Brain microvascular endothelial cell (primary cell): Measurements from ENCODE around the gene S100A11.
A peak's percentile ranks its signal among the peaks of the same experiment; 100 is the strongest.
"Not testable (repeated sequence)": the region's sequence is repeated elsewhere in the genome, so short reads cannot be mapped to it uniquely, and the experiment has no call there.

Source experiments
- DNase-seq: peaks from one replicate; pipeline ENCODE4 v3.0.0-alpha.2; 2020
- H3K27ac ChIP-seq: fragments of 250-450 bp; sonication (Bioruptor Pico); 2 replicates; pipeline ENCODE4 v1.5.1; 2020; ENCODE audit warnings: mild to moderate bottlenecking, moderate library complexity
- H3K27me3 ChIP-seq: fragments of 250-450 bp; sonication (Bioruptor Pico); replicated peaks from 2 replicates; pipeline ENCODE4 v1.5.1; 2020; ENCODE audit warnings: mild to moderate bottlenecking
- H3K36me3 ChIP-seq: fragments of 250-450 bp; sonication (Bioruptor Pico); replicated peaks from 2 replicates; pipeline ENCODE4 v1.5.1; 2020; ENCODE audit warnings: mild to moderate bottlenecking
- H3K4me3 ChIP-seq: 2 replicates; pipeline ENCODE4 v1.5.1; 2011; ENCODE audit warnings: low read depth, mild to moderate bottlenecking, control low read depth, low read length, moderate library complexity
- in situ Hi-C: cut with HindIII; loops from 2 replicates; pipeline ENCODE4 v1.10.0; 2017; ENCODE audit warnings: low sequenced_read_pairs, low pct_ligation_motif_present
- TF ChIP-seq, protein P1 (sequence below): IDR thresholded peaks from 2 replicates; pipeline ENCODE4 v1.5.1; 2011; ENCODE audit warnings: low read depth, mild to moderate bottlenecking, moderate library complexity, low read length, control low read depth, inconsistent platforms; ENCODE audit errors: missing control alignments

S100A11 gene

DNA sequence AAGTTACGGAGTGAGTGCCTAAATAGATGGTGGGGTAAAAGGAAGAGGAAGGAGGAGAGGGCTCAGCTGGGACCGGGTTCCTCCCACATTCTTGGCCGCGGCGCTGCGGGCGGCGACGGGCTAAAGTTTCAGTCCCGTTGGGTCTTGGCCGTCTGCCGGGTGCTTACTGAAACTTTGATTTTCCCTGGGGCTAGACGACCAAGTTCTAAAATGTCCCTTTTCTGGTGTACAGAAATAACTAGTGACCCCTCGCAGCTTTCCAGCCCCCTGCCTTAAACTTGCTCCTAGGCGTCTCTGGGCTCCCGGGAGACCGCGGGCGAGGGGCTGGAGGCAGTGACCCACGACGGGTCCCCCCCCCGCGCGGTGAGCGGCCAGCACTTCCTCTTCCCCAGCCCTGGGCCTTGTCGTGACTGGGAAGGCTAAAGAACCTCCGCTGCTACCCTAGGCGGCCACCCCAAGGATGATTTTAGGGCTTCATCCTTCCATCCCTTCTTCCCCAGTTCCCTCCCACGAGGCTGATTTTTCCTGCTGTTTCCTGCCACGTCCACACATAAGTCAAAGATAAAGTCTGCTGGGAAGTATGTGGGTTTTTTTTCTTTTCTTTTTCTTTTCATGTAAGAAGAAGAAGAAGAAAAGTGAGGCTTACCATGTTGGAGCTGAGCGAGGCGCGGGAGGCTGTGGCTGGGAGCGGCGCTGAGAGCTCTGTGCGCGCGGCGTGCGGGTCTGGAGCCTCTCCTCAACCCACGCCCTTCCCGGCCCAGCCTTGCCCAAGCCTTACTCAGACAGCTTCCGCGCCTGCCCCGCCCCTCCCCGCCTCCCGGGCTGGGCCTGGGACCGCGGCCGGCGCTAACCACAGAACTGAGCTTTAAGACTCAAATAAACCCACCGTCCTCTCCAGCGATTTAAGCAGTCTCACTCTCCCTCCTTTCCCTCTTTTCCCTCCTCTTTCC lies at the start of gene S100A11:
Gene S100A11, minus strand, starts transcription at position 738 of the 950 bp plus-strand sequence. Its CDS starts 89 bp downstream, at position 649.
- in situ Hi-C loops, result no loop called here
- peaks cover 9% of the 10 kb centered on the region for H3K27me3 ChIP-seq
- peak within 1 kb of the TSS; percentile 91 for H3K27ac ChIP-seq
- TF ChIP-seq, protein P1, sequence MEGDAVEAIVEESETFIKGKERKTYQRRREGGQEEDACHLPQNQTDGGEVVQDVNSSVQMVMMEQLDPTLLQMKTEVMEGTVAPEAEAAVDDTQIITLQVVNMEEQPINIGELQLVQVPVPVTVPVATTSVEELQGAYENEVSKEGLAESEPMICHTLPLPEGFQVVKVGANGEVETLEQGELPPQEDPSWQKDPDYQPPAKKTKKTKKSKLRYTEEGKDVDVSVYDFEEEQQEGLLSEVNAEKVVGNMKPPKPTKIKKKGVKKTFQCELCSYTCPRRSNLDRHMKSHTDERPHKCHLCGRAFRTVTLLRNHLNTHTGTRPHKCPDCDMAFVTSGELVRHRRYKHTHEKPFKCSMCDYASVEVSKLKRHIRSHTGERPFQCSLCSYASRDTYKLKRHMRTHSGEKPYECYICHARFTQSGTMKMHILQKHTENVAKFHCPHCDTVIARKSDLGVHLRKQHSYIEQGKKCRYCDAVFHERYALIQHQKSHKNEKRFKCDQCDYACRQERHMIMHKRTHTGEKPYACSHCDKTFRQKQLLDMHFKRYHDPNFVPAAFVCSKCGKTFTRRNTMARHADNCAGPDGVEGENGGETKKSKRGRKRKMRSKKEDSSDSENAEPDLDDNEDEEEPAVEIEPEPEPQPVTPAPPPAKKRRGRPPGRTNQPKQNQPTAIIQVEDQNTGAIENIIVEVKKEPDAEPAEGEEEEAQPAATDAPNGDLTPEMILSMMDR, result no peak
- H3K36me3 ChIP-seq, result peaks cover 36% of the 10 kb centered on the region
- peak within 1 kb of the TSS; percentile 97 for H3K4me3 ChIP-seq
- peak; percentile 84 for DNase-seq

DNA sequence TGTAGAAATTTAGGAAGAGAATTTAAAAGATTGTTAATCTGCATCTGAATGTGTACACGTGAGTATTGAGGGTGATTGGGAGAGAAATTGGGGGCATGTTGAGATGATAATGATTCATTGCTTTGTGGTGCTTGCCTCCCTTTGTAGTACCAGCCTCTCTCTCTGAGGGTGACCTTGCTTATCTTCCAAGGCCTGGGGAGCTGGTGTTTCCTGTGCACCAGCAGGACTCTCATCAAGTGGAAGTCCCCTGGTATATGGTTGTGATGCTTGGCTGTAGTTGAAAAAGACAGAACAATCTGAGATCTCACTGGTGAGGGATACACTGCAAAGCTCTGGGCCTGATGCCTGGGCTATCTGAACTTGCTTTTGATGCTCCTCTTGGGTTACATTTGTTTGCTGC lies 48.0 kb upstream of the S100A11 start:
- TF ChIP-seq, protein P1, result no peak
- no peak for DNase-seq
- in situ Hi-C loops, result no loop called here
- Histone ChIP-seq H3K27ac (no peak overlapping the region), H3K4me3 (no peak overlapping the region), H3K36me3 (no peaks in the 10 kb centered on the region), H3K27me3 (no peaks in the 10 kb centered on the region)

DNA sequence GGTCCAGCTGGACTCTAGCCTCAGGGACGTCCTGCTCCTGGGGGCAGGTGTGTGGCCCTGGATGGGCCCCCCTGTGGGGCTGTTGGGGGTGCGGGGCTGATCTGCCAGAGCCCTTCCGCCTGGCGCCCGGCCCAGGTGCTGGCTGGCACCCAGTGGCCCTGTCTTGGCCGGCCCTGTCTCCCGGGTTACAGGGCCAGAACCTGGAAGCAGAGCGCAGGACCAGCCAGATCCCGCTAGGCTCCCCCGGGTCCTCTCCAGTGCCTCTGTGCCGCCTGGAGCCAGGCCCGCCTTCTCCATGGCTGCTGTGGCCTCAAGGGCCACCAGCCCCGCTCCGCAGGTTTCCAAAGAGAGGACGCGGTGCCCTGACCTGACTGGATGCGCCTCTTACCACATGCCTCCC lies 44.2 kb upstream of the S100A11 start:
- H3K27me3 ChIP-seq, H3K27ac ChIP-seq, DNase-seq, H3K4me3 ChIP-seq, H3K36me3 ChIP-seq, in situ Hi-C loops: not testable (repeated sequence)

DNA sequence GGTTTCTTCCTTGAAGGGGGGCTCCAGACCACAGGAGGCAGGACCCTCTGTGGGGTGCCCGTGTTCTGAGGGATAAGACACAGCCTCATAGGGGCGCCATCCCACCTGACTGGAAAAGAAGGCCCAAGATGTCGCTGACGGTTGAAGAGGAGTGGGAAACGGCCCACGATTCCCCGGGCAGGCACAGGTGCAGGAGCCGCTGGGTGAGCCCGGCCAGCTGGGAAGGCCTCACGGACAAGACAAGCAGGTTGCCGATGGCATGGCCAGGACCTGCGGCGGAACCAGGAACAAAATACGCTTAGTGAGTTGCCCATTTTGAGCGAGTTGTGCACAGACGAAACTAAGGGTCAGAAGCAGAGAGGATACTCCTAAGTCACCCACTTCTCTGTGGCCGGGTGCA lies 43.7 kb upstream of the S100A11 start:
- H3K27ac ChIP-seq, H3K4me3 ChIP-seq, DNase-seq, in situ Hi-C loops, H3K27me3 ChIP-seq, H3K36me3 ChIP-seq: not testable (repeated sequence)

DNA sequence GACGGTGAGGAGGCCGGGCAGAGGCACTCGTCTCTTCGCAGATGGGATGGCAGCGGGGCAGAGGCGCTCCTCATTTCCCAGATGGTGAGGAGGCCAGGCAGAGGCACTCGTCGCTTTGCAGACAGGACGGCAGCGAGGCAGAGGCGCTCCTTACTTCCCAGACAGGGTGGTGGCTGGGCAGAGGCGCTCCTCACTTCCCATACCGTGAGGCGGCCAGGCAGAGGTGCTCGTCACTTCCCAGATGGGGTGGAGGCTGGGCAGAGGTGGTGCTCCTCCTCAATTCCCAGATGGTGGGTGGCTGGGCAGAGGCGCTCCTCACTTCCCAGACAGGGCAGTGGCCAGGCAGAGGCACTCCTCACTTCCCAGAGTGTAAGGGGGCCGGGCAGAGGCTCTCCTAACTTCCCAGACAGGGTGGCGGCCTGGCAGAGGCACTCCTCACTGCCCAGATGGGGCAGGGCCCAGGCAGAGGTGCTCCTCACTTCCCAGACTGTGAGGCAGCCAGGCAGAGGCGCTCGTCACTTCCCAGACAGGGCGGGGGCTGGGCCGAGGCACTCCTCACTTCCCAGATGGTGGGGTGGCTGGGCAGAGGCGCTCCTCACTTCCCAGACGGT lies 42.1 kb upstream of the S100A11 start:
- Histone ChIP-seq H3K27me3 (peaks cover 4% of the 10 kb centered on the region), H3K27ac (no peak overlapping the region), H3K4me3 (no peak overlapping the region), H3K36me3 (no peaks in the 10 kb centered on the region)
- DNase-seq, result no peak
- TF ChIP-seq, protein P1, result no peak
- in situ Hi-C loops, result no loop called here

DNA sequence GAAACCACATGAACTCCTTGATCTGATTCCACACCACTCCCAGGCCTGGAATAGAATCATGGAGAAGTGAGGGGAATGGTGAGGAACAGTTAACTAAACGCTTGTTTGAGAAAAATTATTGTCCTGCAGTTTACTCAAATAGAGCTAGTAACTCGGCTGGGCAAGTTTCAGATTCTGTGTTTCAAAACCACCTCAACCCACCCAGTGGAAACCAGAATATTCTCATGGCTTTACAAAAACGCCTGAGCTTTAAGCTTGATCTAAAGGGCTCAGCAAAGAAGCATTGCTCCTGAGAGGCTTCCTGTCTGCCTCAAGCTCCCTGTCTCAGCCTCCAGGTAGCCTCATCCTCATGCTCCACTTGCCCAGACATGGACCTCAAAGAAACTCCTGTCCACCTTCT lies 35.5 kb upstream of the S100A11 start:
- peaks cover 6% of the 10 kb centered on the region for H3K27me3 ChIP-seq
- H3K27ac ChIP-seq, result no peak overlapping the region
- in situ Hi-C loops, result no loop called here
- H3K4me3 ChIP-seq, result no peak overlapping the region
- H3K36me3 ChIP-seq, result no peaks in the 10 kb centered on the region
- TF ChIP-seq, protein P1, result no peak
- DNase-seq, result no peak
